GM21381 (cell line): ENCODE data around the gene LMBRD2.

Experiments used
- ATAC-seq: cut with Tn5 transposase; IDR thresholded peaks from one replicate; pipeline ENCODE4 v1.9.1; 2021; ENCODE audit warnings: mild to moderate bottlenecking, moderate library complexity; ENCODE audit not compliant: unreplicated experiment

The LMBRD2 gene

DNA sequence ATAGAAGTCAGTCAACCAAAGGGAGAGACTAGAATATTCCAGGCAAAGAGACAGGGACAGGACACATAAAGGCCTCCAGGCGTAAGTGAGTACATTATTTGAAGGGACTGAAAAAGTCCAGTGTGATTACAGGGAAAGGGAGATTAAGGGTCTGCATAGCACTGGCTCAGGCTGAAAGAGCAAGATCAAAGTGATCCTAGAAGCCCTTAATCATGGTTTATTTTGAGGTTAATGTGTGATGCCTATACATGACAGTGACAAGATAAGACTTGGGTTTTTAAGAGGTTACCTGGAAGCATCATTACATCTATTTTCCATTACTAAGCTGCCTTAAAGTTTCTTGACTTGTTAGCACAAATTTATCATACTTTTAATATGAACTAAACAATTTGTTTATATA, 25.8 kb downstream of the LMBRD2 start:
- ATAC-seq = no peak

DNA sequence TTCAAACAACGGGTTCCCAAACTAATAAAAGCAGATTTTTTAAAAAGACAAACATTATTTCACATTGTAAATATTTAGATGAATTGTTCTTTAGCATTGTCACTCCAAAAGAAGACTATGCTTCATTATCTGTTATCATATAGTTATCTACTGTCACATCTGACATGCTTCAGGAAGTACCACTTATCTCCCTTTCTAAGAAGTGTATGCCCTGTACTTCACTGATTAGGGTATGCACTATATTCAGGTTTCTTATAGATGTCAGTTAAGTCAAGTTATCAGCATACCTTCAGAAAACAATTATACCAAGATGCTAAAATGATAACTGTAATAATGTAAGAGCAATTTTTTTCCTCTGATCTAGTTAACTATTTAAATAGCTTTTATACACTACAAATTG, 40.4 kb downstream of the LMBRD2 start:
- no peak for ATAC-seq

DNA sequence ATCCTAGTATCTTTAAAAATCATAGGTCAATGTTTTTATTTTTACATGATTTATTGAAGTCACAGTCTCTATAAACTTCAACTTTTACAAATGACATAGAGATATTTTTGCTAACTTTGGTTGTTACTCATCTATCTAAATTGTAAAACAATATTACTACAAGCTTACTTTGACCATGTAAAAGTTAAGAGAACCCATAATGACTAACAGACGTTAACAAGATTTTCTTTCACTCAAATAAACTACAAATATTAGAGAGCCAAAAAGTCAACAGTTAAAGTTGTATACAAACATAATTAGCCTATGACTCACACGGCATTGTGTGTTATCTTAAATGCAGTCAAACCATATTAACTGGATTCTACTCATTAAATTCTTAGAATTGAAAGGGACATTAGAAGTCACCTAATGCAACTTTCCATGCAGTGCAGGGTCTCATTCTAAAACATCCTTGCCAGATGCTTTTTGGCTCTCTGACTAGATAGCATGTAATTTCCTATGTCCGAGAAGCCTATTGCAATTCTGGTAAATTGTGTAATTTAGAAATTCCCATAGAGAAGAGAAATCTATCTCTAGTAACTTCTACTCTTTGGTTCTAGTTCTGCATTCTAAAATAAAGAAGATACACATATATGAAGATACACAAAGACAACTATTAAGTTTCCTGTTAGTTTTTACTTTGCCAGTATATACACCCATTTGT, 42.8 kb downstream of the LMBRD2 start:
- ATAC-seq = no peak

DNA sequence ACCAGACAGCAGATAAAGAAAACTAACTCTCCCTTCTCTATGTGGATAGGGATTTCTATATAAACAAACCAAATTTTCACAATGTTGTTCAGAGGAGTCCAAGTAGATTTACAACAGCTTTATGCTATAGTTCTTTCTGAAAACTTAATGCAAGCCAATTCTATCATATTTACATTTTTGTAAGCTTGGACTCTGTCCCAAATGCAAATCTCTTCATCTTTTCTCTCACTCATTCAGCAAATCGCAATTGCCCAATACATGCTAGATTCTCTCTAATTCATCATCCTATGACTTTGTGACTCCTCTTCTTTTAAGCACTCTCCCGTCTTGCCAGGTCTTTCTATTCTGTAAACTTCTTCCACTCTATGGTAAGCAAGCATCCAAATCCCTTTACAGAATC, 45.9 kb downstream of the LMBRD2 start:
- ATAC-seq = no peak

DNA sequence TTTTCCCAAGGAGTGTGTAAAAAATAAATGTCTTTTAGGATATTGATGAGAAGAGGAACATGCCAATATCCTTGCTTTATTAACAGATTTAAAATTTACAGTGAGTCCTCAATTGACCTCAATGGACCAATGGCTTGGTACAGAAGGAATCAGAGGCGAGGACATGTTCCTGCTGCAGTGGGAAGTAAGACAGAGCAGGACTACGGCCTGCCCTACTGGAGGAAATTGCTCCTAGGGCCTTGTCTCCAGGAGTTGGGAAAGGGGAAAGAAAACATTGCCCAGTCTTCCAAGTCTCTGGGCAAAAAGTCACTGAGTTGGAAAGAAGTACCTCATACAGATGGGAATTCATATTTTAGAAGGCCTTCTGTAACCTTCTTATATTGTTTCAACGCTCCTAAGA, 51.9 kb downstream of the LMBRD2 start:
- ATAC-seq = no peak

DNA sequence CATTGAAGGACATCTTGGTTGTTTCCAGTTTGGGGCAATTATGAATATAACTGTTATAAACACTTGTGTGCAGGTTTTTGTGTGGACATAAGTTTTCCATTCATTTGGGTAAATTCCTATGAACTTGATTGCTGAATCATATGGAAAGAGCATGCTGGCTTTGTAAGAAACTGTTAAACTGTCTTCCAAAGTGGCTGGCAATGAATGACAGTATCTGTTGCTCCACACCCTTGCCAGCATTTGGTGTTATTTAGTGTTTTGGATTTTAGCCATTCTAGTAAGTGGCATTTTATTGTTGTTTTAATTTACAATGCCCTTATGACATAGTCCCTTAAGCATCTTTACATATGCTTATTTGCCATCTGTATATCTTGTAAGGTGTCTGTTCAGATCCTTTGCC, 55.2 kb downstream of the LMBRD2 start:
- no peak for ATAC-seq

DNA sequence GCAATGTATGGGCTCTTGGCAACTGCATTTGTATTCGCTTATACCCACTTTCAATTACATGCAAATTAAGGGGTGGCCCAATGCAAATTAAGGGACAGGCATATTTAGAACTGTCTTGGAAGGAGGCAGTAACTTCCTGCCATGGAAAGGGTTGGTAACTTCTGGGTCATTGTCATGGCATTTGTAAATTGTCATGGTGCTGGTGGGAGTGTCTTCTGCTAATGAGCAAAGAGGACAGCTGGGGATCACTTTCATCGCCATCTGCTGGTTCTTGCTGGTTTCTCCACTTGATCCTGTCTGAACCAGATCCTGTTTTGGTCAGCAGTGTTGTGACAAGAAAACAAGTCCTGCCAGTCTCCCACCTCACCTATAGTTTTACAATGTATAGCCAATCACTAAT, 61.7 kb downstream of the LMBRD2 start:
- ATAC-seq = peak; percentile 83

DNA sequence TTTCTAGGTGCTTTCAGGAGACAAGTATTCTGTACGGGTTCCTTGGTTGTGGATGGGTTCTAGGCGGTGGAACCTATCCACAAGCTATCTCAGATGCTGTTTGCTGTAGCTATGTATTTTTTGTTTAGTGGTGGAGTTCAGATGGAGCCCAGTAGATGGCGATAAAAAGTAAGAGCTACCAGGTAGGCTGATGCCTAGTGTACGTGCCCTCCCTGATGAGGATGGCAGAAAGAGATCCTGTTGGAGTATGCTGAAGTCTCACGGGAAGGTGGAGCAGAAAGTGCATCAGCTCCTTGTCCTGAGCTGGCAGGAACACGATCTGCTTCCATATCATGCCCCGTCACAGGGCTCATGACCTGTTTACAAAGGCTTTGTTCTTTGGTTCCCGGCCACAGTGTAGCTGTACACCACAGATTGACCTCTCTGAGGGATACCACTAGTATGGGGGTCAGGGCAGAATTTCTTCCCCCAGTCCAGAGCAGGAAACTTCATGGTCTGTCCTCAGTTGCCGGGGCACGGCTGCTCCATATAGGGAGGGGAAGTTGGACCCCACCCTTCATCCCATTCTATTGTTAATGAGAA, 72.4 kb downstream of the LMBRD2 start:
- peak; percentile 89 for ATAC-seq

DNA sequence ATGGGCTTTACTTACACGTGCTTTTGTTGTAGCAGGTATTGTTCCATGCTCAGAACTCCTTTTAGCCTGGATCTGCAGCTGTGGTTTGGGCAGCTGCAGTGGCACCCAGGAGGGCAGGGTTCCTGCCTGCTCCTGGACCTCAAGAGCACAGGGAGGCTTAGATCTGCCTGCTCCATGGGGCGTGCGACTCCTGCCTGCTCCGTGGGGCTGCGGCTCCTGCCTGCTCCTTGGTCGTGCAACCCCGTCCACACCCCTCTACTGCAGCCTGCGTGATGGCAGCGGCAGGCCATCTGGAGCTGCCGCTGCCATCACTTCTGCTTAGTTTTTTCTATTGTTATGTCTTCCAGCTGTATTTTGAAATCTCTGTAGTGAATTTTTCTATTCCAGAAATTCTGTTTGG, 73.3 kb downstream of the LMBRD2 start:
- ATAC-seq = no peak

DNA sequence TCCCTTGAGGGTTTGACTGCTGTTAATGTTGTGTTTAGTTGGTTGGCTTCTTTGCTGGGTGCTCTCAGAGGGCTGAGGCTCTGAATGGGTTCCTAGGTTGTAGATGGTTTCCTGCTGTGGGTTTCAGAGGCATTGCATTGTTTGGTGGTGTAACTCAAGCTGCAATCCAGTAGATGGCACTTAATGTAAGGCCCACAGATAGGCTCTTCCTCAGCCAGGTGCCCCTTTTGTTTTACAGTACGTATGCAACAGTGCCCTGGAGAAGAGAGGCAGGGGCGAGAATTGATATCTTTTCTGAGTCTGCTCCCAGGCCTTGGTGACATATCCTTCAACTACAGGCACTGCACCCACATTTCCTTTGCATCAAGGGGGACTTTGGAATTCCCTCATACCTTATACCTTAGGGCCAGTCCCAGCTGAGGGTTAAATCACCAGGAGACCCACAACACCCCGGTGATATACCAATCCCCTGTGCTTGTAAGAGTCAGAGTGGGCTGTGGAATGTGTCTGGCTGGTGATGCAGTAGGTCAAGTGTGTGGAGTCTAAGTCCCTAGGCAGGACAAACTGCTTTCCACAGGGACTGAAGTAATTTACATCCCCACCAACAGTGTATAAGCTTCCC, 78.0 kb downstream of the LMBRD2 start:
- peak; percentile 73 for ATAC-seq

DNA sequence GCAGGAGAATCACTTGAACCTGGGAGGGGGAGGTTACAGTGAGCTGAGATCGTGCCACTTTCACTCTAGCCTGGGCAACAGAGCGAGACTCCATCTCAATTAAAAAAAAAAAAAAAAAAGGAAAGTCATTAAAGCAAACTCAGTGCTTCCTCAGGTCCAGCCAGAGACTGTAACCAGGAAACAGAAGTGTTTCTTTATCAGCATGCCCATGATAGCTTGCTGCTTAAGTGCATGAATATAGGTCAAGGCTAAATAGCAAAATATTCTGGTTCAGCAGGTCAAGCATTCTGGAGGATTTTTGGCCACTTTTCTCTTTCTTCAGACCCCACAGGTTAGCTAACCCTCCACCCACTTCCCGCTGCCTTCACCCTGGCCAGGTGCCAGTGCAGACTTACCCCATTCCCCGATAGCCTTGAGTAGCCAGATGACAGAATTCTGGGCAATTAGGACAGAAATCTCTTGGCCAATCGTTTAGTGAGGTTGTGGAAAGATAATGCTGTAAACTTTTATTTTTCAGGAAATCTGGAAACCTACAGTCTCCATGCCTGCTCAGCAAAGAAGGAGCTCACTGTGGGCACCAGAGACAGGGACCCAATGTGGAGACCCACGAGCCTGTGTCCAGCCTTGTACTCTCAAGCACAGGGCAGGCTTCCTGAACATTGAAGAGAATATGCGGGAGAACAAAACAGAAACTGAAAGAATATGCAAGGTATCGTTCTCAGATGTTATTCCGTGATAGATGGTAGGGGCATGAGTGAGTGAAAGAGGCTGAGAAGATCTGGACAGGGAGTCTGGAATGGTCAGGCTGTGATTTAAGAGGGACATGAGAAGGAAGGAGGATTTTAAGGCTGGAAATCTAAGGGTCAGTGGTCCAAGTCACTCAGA, 80.8 kb downstream of the LMBRD2 start:
- ATAC-seq = no peak

DNA sequence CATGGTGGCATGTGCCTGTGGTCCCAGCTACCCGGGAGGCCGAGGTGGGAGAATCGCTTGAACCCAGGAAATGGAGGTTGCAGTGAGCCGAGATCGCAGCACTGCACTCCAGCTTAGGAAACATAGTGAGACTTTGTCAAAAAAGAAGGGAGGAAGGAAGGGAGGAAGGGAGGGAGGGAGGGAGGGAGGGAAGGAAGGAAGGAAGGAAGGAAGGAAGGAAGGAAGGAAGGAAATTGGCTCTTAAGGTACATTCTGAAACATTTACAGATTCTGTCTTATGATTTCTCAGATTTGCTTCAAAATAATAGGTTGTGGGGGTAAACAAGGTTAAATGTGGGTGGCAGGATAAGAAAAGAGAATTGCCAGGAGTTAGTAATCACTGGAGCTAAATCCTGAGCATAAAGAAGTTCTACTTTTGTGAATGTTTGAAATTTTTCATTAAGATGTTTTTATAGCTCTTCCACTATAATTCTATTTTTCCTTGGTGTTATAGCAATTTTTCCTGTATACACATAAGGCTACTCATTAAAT, 82.9 kb downstream of the LMBRD2 start:
- no peak for ATAC-seq

DNA sequence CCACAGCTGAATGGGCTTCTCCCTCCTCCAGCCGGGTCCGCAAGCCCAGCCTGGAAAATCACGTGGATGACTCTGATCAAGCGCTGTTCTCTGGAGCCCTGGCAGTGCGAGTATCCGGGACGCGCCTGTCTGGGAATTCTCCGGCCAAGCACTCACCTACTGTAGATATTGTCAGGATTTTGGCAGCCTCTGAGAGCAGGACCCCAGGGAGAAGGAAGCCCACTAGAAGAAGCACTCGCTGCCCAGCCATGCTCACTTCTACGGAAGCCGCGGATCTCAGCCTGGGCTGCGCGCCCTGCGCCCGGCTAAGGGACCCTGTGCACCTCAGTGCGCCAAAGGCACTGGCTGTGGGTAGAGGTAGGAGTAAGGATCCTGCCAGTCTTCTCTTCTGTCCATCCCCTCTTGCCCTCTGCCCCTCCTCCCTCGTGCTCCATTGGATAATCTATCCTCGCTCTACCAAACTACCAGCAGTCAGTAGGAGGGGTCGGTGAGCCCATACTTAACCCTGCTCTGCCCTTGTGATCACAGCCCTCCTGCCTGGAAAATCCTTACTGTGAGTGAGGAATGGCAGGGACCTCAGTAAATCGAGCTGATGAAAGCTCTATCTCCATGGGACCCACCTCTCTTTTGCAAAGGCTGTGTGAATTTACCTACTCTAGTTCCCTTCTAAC, 85.0 kb downstream of the LMBRD2 start, which contains the start of gene UGT3A2:
Gene UGT3A2 (minus strand): TSS at position 343 of the 671 bp plus-strand sequence. CDS start 93 bp downstream, at position 250.
- no peak for ATAC-seq

DNA sequence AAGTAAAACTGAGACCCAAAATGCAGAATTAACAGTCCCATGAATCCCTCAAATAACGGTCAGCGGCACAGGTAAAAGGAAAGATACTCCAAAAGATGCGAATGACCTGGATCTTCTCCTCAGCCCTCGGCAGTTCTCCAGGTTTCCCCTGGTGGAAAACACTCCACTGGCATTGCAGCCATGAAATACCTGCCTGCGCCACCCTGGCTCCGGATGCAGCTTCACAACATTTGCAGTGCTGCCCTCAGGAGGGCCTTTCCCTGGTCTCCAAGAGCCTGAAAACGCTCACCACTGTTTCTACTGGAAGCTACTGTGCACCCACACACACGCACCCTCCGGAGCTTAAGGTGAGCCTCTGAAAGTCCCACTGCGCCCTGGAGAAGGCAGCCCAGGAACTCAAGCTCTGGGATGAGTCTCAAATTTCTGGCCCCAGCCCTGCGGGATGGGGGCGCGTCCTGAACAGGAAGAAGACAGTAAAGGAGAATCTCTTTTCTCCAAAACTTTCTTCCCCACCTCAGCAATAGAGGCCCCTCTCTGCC, 85.6 kb downstream of the LMBRD2 start:
- ATAC-seq = no peak

DNA sequence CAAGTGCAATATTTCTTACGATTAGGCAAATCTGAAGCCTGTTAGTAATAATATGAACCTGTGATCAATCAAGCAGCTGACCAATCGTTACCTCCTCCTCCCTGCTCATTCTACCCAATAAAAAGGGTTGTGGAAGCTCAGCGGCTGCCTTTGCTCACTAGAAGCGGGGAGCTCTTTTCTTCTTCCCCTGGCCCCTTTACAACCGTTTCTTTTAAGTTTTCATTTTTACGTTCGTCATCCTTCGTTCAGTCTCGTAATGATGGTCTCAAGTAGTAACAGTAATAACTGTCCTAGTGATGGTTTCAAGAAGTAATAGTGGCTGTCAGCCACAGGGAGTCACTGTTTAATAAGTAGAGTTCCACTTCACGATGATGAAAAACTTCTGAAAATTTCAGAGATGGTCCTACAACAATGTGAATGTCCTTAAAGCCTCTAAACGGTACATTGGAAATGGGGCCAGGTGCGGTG, 91.2 kb downstream of the LMBRD2 start:
- no peak for ATAC-seq

DNA sequence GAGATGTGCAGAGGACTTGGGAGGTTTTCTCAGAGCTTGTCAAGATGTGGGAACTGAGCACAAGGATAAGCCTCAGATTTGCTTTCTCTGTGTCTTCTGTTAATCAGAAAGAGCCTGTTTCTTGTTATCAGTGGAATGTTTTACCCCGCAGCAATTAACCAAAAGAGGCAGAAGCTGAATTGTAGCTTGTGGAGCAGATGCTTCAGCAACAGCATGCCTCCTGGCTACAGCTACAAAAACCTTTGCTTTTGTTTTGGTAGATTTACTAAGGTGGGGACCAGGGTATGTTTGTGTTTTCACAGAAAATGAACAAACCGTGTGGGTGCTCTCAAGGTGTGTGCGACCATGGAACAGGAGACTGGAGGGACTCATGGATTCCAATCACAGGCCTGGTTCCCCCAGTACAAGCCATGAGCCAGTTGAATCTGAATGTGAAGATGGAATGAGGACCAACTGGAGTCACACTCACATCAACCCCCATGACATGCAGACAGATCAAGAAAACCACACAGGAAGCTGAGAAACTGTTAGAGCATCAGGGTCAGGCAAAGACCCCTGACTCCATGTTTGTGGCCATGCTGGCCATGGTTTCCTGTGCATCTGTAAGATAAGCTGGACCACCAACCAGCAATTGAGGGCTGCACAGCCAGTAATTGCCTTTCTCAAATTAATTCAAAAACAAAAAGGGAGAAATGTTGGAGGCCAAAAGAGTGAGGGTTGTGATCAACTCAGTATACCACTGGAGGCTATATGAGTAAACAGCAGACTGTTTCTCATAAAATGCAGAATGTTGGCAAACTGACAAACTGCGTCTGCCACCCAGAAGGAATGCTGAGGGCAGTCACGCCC, 91.9 kb downstream of the LMBRD2 start:
- no peak for ATAC-seq

DNA sequence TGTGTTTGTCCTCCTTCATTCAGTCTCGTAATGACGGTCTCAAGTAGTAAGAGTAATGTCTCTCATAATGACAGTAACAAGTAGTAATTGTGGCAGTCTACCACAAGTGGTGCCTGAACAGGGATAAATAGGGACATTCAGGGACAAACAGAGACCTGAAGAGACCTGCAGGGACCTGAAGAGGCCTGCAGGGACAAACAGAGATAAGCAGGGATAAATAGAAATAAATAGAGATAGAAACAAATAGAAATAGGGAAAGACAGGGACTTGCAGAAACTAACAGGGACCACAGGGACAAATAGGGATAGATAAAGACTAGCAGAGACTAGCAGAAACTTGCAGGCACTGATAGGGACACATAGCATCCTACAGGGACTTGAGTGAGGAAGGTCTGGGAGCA, 92.9 kb downstream of the LMBRD2 start:
- ATAC-seq = no peak

DNA sequence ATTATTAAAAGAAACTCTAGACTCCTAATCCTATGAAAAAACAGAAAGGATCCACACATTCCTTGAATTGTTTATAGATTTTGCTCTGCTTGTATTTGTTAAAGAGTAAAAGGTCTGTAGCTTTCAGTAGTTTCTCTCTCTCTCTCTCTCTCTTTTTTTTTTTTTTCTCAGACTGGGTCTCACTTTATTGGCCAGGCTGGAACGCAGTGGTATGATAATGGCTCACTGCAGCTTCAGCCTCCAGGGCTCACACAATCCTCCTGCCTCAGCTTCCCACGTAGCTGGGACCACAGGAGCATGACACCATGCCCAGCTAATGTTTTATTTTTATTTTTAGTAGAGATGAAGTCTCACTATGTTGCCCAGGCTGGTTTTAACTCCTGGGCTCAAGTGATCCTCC, 94.3 kb downstream of the LMBRD2 start:
- ATAC-seq = no peak

DNA sequence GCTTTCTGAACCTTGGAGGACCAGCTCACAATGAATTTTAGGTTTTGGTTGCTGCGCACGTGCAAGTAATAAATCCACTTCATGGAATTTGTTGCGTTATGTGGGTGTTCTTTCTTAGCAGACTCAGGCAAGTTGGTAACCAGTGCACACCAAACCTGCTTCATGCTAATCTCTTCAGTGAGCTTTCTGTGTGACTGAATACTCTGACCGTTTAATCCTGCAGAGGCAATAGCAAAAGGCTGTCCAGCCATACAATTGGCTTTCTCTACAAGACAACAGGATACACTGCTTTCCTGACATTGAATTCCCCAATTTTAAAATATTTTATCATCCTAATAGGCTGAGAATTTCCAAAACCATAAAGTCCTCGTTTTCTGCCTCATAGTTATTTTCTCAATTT, 95.3 kb downstream of the LMBRD2 start:
- no peak for ATAC-seq
